Duodenal mucosa (tissue), 2 donors: ENCODE data around the gene MYLIP.

Experiments
- H3K27ac ChIP-seq: one replicate; pipeline ENCODE4 v1.7.0; 2013; ENCODE audit warnings: low read depth, low read length
- H3K27me3 ChIP-seq, 2 donors: one replicate each; pipeline ENCODE4 v1.7.0; 2013; ENCODE audit warnings: low read length in 2 of 2, control low read depth in 1 of 2; ENCODE audit not compliant: insufficient read depth in 2 of 2, control insufficient read depth in 1 of 2
- H3K36me3 ChIP-seq, 2 donors: one replicate each; pipeline ENCODE4 v1.7.0; 2013; ENCODE audit warnings: low read length in 2 of 2, control low read depth in 1 of 2; ENCODE audit not compliant: insufficient read depth in 2 of 2, control insufficient read depth in 1 of 2
- H3K4me1 ChIP-seq, 2 donors: one replicate each; pipeline ENCODE4 v1.7.0; 2013; ENCODE audit warnings: low read length in 2 of 2, control low read depth in 1 of 2; ENCODE audit not compliant: insufficient read depth in 2 of 2, control insufficient read depth in 1 of 2
- H3K4me3 ChIP-seq, 2 donors: one replicate each; pipeline ENCODE4 v1.7.0; 2013; ENCODE audit warnings: low read length in 2 of 2, low read depth in 1 of 2
- H3K9ac ChIP-seq, 2 donors: one replicate each; pipeline ENCODE4 v1.7.0; 2013; ENCODE audit warnings: low read length in 2 of 2, low read depth in 1 of 2
- H3K9me3 ChIP-seq, 2 donors: one replicate each; pipeline ENCODE4 v1.7.0; 2013; ENCODE audit warnings: low read length in 2 of 2, control low read depth in 1 of 2; ENCODE audit not compliant: control insufficient read depth in 1 of 2

Gene MYLIP

DNA sequence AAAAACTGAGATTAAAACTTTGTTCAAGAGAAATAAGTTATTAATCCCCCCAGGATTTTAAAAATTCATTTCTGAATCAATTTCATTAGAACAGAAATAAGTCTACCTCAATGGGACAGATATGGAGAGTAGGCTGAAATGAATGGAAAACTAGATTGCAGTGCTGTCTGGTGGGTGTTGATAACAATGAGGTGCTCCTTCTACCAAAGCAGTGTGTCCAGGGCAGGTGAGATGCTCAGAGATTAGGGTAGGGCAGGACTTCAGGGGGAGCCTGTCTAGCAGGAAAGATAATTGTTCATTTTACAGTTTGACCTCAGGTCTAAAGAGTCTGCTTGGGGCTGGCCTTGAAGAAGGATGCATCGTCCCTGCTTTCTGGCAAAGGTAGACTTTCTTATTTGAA, 38.0 kb upstream of the MYLIP start:
- H3K9ac ChIP-seq = no peak overlapping the region
- H3K9me3 ChIP-seq = no peaks in the 10 kb centered on the region
- H3K36me3 ChIP-seq = no peaks in the 10 kb centered on the region
- H3K4me1 ChIP-seq = no peaks in the 10 kb centered on the region
- no peaks in the 10 kb centered on the region for H3K27me3 ChIP-seq
- H3K4me3 ChIP-seq = no peak overlapping the region
- no peak overlapping the region for H3K27ac ChIP-seq

DNA sequence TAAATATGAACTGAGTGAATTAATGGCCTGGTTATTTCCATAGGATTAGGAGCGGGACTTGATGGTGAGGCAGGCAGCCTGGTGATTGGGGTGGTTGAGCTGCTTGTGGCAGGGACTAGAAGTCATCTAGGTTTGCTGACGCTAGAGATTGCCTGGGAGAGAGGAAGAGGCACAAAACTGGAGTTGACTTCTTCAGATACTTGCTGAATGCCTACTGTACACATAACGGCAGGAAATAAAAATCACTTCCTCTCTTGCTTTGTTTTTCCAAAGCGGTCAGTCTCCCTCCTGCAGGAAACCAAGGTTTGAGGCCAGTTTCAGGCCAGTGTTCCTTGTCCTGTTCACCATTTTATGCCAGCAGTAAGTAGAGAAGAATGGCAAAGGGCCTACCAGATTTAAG, 36.7 kb upstream of the MYLIP start:
- Histone ChIP-seq H3K9ac (no peak overlapping the region), H3K4me1 (no peaks in the 10 kb centered on the region), H3K9me3 (no peaks in the 10 kb centered on the region), H3K4me3 (no peak overlapping the region), H3K36me3 (no peaks in the 10 kb centered on the region), H3K27ac (no peak overlapping the region), H3K27me3 (no peaks in the 10 kb centered on the region)

- H3K9me3 ChIP-seq = no peaks in the 10 kb centered on the region
- no peak overlapping the region for H3K4me3 ChIP-seq
These were observed 35.9 kb upstream of the MYLIP start for GRCh38 chr6:16092990-16093389.

DNA sequence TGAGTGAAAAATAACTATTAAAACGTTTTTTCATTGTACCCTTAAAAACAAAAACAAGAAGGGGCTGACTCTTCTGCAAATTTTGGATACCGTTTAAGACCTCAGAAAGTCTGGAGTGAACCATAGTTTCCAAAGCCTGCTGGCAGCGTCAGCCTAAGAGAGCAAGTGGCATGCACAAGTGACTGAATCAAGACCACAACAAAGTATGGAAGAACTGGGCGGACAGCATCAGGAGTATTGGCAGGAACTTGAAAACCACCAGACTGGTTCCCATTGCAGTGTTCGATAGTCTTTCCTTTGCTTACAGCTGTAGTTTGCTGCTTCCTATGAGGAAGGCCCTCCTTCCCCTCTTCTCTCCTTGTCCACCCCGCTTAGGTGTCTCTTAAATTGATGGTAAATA, 33.7 kb upstream of the MYLIP start:
- Histone ChIP-seq H3K4me3 (no peak overlapping the region), H3K36me3 (no peaks in the 10 kb centered on the region), H3K4me1 (no peaks in the 10 kb centered on the region), H3K9ac (no peak overlapping the region), H3K27ac (no peak overlapping the region), H3K27me3 (no peaks in the 10 kb centered on the region), H3K9me3 (no peaks in the 10 kb centered on the region)

More at GRCh38 chr6:16092990-16093389, 35.9 kb upstream of the MYLIP start:
- H3K27me3 ChIP-seq = no peaks in the 10 kb centered on the region
- H3K36me3 ChIP-seq = no peaks in the 10 kb centered on the region
- H3K9ac ChIP-seq = no peak overlapping the region
- no peaks in the 10 kb centered on the region for H3K4me1 ChIP-seq
- no peak overlapping the region for H3K27ac ChIP-seq

DNA sequence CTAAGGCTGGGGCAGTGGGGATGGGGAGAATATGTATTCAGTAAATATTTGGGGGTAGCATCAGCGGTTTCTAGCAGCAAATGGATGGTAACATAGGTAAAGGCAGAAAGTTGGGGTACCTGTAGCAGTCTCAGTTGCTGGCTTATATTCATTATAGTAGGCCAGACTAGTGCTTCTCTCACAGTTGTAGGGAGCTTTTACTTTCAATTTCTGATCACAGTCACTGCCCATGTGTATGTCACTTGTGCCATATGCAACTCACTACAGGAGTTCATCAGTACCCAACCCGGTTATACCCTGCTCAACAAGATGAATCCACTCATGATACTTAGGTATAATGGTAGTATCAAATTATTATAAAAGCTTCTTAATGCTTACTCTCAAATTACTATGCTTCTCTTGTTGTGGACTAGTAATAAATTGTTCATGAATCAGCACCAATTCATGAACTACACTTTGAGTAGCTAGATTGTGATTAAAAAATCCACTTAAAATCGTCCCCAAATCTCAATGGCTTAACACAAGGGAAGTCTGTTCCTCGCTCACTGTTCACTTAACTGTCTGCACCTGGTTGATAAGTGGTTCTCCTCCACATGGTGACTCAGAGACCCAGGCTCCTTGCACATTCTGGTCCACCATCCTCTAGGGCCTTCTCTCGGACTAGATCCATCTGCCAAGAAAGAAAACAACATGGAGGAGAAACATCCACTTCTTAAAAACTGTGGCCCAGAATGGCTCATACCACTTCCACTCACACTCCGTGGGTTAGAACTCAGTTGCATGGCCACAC, 31.3 kb upstream of the MYLIP start:
- H3K4me3 ChIP-seq = no peak overlapping the region
- no peak overlapping the region for H3K9ac ChIP-seq
- no peaks in the 10 kb centered on the region for H3K27me3 ChIP-seq
- H3K9me3 ChIP-seq = no peaks in the 10 kb centered on the region
- H3K36me3 ChIP-seq = no peaks in the 10 kb centered on the region
- H3K27ac ChIP-seq = no peak overlapping the region
- no peaks in the 10 kb centered on the region for H3K4me1 ChIP-seq

GRCh38 chr6:16098211-16098610, 30.7 kb upstream of the MYLIP start:
- Histone ChIP-seq H3K4me1 (no peaks in the 10 kb centered on the region), H3K27me3 (no peaks in the 10 kb centered on the region), H3K9me3 (no peaks in the 10 kb centered on the region), H3K36me3 (no peaks in the 10 kb centered on the region), H3K4me3 (no peak overlapping the region), H3K9ac (no peak overlapping the region), H3K27ac (no peak overlapping the region)

DNA sequence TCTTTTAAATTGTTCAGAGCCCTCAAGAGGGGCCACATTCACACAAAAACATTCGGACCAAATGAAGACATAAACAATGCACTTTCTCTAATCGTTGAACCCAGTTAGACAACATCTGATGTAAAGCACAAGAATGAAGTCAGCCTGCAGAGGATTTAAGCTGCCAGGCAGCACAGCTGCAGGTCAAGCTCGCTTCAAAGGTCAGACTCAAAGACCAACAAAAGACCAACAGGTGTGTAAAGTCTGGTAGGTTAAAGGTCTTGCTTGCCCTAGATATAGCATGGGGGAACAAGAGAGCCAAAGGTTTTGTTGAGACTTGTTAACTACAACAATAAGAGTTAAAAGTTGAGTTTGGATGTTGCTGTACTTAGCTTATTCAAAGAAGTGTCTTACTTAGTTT, 26.7 kb upstream of the MYLIP start:
- Histone ChIP-seq H3K27ac (no peak overlapping the region), H3K4me3 (no peak overlapping the region), H3K27me3 (no peaks in the 10 kb centered on the region), H3K4me1 (no peaks in the 10 kb centered on the region), H3K9me3 (no peaks in the 10 kb centered on the region), H3K36me3 (no peaks in the 10 kb centered on the region), H3K9ac (no peak overlapping the region)

GRCh38 chr6:16103722-16104121, 25.2 kb upstream of the MYLIP start:
- Histone ChIP-seq H3K27ac (no peak overlapping the region), H3K9me3 (no peaks in the 10 kb centered on the region), H3K9ac (no peak overlapping the region), H3K27me3 (no peaks in the 10 kb centered on the region), H3K36me3 (no peaks in the 10 kb centered on the region), H3K4me3 (no peak overlapping the region), H3K4me1 (no peaks in the 10 kb centered on the region)

DNA sequence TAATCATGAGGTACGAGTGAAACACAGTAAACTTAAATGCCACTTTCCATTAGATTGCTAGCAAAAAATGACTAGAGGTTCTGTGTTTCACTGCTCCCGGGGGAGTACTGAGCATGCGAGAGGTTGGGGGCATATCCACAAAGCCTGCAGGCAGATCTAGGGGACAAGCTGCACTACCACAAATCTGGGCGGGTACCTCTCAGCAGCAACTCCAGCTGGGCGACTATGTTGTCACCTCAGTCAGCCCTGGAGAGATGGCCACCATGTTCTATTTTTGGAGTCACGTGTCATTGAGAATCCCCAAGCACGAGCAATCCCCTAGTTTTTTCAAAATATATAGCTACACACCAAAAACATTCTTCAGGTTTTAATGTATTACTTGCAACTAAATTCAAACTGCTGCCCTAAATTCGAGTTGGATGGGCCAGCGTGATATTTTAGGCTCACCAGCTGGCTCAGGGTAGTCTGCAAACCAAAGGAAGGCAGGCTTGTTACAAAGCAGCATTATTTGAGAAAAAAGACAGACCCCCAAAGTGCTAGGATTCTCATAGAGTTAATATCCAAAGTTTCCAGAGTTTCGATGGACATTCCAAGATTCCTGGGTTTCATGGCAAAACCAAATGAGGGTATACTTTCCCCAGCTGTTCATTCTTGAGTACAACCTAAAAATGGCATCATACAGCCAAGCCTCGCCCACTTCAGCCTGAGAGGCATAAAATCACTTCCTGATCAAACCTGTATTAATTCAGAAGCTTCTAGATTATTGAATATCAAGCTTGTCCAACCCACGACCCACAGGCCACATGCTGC, 24.1 kb upstream of the MYLIP start:
- Histone ChIP-seq H3K27ac (no peak overlapping the region), H3K4me3 (no peak overlapping the region), H3K36me3 (no peaks in the 10 kb centered on the region), H3K4me1 (no peaks in the 10 kb centered on the region), H3K9ac (no peak overlapping the region), H3K27me3 (no peaks in the 10 kb centered on the region), H3K9me3 (no peaks in the 10 kb centered on the region)

GRCh38 chr6:16105854-16106253, 23.0 kb upstream of the MYLIP start:
- no peaks in the 10 kb centered on the region for H3K27me3 ChIP-seq
- no peak overlapping the region for H3K4me3 ChIP-seq
- no peaks in the 10 kb centered on the region for H3K9me3 ChIP-seq
- H3K36me3 ChIP-seq = no peaks in the 10 kb centered on the region
- H3K9ac ChIP-seq = no peak overlapping the region
- H3K27ac ChIP-seq = no peak overlapping the region
- H3K4me1 ChIP-seq = no peaks in the 10 kb centered on the region
